GM19397 (cell line): ENCODE data around the gene CBLN3.

Experiments
- ATAC-seq: cut with Tn5 transposase; IDR thresholded peaks from one replicate; pipeline ENCODE4 v1.9.1; 2021; ENCODE audit warnings: mild to moderate bottlenecking, moderate library complexity; ENCODE audit not compliant: unreplicated experiment

The CBLN3 gene

DNA sequence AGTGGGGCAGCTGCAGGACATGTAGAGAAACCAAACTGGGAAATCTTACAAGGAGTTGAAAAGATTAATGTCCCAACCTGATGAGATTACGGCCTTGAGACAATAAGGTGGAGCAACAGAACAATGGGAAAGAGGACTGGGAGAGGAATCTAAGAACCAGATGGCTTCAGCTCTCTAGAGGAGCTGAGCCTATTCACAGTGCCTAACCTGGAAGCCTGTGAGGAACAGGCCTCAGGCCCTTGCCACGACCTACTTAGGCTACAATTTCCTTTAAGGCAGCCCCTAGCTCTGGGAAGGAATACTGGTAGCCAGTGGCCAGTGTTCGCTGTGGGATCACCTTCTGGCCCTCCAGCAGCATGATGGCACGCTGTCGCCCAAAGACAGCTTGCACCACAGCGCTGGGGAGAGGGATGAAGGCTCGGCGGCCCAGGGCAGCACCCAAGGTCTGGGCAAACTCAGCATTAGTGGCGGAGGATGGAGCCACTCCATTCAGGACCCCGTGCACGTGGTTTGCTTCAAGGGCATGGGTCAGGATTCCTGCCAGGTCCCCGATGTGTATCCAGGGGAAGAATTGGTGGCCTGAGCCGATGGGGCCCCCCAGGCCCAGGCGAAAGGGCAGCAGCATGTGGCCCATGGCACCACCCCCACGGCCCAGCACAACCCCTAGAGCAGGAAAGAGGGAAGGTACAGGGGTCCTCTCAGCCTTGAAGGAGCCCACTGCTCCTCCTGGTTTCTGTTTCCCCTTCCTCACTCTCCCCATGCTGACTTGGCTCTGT, 10.6 kb upstream of the CBLN3 start:
- ATAC-seq, result no peak

DNA sequence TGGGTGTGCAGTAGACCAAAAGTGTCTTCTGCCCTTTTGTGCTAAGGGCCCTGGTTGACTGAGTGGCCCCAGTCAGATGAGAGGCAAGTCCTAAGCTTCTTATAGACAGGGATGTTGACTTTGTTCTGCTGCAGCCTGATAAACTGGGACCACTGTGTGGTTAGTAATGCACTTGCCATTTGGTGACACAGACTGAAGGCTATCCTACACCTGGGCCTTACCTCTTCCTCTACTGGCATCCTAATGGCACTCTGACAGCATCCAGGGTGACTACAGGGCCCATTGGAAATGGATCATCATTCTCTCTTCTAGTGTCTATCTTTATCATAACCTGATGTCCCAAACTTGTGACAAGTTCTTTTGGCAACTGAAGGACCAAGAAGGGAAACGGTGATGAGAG, 9.8 kb upstream of the CBLN3 start:
- no peak for ATAC-seq

DNA sequence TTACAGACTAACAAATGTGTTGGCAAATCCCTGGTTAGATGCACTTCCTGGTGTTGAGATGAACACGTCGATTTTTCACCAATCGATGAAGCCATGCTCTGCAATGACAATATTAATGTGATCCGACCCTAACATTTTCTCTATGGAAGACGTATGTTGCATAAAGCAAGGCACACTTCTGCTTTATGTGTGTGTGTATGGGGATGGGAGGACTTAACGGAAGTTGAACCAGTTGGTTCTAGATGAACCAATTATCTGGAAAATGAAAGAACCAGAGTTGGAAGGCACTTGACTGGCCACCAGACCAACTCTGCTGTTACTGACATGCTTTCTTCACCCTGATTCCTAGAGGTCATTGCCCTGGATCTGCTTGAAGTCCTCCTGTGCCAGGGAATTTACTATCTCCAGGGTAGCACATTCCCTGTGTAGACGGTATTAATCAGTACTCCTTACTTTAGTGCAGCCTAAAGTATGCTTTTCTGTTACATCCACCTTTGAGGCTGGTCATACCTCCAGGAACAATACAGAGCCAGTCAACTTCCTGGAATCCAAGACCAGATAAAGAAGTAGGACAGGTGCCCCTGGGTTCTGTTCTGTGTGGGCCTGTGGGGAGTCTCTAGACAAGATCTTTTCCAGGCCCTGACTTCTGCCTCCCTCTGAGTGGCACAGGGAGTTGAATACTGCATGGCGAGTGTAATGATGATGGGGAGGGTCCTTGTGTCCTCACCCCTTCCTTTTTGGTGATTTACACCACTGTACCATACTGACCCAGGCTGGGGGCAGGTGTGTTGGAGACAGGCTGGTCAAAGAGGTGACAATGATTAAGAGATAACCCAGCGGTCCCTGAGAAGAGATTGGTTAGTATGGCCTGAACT, 9.0 kb upstream of the CBLN3 start:
- ATAC-seq, result no peak

DNA sequence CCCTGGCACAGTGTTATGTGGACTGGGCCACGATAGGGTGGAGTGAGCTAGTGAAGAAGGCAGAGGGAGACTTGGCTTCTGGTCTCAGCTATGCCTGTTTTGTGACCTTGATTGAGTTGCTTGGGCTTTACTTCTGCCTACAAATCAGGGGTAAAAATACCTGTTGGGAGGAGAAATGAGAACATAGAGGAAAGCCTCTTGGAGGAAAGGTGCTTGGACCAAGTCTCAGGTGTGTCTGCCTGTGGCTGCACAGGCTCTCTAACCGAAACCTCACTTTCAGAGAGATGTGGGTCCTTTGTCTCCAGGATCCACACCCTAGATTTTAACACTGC, 8.2 kb upstream of the CBLN3 start:
- no peak for ATAC-seq

DNA sequence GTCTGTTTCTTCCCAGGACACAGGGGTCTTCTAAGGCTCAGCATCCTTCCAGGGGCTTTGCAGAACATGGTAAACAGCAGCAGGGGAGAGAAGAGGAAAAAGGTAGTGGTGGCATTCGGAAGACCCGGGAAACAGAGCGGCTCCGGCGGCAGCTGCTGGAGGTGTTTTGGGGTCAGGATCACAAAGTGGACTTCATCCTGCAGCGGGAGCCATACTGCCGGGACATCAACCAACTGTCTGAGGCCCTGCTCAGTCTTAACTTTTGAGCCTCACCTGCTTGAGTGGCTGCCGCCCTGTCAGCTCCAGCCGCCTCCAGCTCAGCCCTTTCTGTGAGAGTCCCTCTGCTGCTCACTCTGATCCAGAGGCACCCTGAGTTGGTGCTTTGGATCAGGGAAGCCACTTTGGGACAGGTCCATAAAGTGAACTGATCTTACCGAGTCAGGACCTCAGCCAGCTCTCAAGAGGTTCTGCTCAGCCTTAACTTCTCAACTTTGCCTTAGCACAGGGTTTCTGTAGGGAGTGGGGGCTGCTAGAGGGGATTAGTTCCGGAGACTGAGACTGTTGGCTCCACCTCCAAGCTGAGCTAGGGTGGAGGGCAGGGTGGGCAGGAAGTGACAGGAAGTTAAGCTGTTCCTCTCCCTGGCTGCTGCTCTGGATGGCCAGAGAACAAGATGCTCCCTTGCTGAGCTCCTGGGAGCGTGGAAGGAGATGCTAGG, 7.7 kb upstream of the CBLN3 start:
- ATAC-seq, result no peak

DNA sequence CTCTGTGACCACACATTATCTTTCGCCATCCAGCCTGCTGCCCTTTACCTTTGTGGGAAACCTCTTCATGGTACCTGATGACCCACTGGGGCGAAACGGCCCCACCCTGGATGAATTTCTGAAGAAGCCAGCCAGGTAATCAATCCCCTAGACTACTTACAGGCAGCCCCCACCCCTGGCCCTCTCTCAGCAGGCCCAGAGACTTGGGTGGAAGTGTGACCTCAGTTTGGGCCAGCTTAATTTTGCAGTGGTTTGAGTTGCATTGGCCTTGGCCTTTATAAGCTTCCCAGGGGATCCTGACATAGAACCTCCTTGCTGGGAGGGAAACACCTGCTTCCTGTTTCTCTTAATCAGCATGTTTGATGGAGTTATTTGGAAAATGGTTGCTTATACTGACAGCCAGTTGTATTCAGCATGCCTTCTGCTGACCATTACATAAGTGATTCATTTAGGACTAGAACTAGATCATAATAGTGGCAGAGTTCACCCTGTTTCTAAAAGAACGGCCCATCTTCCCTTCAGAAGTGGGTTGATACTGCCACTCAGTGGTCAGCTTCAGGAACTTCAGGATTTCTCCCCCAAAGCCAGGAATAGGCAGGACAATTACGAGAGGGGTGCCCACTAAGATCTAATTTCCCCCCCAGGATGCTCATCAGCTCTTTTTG, 7.0 kb upstream of the CBLN3 start:
- no peak for ATAC-seq

DNA sequence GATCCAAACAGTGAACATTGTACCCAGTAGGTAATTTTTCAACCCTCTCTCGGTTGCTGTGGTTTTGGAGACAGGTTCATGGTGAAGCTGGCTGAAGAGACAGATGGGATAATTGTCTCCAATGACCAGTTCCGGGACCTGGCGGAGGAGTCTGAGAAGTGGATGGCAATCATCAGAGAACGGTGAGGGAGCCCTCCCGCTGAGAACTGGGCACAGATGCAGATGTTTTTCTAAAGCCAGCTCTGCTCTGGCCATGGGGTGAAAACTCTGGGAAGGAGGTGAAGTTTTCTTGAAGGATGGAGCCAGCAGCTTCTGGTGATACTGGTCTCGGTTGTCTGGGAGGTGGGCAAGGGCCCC, 6.5 kb upstream of the CBLN3 start:
- no peak for ATAC-seq

DNA sequence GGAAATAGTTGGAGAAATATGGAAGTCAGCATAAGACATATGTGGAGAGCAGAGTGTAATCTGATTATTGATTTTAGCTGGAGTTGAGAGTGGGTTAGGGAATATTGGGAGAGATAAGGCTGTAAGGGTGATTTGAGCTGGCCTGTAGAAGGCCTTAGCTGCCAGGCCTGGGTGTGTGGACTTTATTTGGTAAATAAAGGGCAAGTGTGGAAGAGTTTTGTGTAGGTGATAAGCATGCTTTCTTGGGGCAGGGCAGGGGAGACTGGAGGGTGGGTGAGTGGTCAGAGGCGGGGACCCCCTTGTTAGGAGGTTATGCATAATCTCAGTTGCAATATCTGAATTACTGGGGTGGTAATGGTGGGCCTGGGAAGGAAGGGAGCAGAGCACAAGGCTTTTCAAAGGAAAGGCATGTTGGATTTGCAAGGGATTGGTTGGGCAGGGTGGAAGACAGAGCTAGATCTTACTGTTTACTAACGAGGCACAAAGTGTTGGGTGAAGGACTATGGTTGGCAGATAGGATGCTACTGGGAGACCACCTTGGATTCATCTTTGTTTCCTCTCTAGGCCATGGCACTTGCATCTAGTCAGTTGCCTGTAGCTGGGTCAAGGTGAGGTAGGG, 5.8 kb upstream of the CBLN3 start:
- ATAC-seq, result no peak

DNA sequence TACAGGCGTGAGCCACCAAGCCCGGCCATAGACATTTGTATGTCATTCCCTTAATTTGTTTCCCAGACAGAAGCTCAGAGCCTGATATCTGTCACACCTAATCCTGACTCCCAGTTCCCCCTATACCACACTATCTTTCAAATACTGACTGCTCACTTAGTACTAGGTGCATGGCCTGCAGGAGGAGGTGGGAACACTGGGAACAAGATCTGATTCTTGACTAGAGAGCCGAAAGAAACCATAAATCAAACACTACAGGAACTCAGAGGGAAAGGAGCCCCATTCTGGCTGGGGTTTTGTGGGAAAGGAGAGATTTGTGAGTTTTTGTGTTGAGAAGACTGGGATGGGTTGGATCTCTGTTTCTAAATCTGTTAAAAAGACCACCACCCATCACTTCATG, 5.2 kb upstream of the CBLN3 start:
- no peak for ATAC-seq

DNA sequence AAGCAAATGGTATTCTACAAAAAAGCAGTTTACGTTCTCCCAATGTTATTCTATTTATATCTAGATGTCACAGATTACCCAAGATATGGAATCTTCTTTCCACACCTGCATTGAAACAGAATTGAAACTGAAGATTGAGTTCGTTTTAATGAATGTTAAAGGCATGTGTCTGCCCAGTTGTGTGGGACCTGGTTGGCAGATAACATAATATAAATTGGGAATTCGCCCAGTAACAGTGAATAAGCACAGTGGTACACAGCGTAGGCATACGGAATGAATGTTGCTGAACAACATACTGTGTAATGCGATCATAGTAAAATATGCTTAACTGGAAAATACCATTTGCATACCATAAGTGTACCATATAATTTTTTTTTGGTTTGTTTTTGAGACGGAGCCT, 4.6 kb upstream of the CBLN3 start:
- ATAC-seq, result no peak

DNA sequence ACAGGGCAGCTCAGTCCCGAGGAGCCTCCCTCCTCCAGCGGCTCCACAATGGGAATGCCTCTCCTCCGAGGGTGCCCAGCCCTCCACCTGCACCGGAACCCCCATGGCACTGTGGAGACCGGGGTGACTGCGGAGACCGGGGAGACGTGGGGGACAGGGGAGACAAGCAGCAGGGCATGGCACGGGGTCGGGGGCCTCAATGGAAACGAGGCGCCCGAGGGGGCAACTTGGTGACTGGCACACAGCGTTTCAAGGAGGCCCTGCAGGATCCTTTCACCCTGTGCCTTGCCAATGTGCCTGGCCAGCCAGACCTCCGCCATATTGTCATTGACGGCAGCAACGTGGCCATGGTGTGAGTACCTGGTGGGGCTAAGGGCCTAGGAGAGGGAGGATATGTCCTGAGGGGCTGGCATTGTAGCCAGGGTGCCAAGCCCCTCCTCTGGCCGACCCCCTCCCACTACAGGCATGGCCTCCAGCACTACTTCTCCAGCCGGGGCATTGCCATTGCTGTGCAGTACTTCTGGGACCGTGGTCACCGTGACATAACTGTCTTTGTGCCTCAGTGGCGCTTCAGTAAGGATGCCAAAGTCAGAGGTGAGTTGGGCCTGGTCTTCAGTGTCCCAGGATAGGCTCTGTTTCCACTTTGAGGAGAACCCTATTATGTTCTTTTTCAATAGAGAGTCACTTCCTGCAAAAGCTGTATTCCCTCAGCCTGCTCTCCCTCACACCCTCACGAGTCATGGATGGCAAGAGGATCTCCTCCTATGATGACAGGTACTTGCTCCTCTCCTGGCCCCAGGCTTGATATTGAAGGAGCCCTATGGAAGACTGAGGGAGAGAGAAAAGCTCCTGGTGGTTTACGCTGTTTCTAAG, 3.0 kb upstream of the CBLN3 start:
- no peak for ATAC-seq

DNA sequence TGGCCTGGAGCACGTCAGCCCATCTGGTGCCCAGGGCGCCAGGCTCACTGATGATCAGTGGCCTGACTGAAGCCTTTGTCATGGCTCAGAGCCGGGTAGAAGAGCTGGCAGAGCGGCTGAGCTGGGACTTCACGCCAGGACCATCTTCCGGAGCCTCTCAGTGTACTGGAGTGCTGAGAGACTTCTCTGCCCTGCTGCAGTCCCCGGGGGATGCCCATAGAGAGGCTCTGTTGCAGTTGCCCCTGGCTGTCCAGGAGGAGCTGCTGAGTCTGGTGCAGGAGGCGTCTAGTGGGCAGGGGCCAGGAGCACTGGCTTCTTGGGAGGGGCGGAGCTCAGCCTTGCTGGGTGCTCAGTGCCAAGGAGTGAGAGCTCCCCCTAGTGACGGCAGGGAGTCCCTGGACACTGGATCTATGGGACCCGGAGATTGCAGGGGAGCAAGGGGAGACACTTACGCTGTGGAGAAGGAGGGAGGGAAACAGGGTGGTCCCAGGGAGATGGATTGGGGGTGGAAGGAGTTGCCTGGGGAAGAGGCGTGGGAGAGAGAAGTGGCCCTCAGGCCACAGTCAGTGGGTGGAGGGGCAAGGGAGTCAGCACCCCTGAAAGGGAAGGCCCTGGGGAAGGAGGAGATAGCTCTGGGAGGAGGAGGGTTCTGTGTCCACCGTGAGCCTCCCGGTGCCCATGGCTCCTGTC, 2.2 kb upstream of the CBLN3 start:
- ATAC-seq, result peak; percentile 42

DNA sequence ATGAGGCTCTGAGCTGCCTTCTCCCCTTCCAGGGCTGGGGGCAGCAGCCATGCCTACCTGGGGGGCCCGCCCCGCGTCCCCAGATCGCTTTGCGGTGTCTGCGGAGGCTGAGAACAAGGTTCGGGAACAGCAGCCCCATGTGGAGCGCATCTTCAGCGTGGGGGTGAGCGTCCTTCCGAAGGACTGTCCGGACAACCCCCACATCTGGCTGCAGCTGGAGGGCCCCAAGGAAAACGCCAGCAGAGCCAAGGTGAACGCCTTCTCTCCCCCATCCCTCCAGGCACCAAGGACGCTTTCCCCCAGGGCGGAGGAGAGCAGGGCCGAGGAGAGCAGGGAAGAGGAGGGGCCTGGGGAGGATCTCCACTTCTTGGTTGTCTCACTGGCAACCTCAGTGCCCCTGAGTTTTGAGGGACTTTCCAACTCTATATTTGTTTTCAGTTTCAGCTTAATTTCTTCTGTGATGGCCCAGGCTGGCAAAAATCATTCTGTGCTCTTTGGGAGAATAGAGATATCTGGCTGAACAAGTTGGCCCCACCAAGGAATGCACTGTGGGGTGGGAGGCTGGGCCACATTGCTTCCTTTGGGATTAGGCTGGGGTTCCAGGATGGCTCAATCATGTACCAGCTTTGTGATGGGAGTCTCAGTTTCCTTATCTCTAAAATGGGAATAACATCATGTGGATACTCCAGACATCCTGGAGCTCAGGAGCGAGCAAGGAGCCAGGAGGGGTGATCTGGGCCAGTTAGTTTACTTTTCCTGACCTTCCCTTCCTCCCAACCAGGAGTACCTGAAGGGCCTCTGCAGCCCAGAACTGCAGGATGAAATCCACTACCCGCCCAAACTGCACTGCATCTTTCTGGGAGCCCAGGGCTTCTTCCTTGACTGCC, 1.5 kb upstream of the CBLN3 start:
- peak; percentile 27 for ATAC-seq

DNA sequence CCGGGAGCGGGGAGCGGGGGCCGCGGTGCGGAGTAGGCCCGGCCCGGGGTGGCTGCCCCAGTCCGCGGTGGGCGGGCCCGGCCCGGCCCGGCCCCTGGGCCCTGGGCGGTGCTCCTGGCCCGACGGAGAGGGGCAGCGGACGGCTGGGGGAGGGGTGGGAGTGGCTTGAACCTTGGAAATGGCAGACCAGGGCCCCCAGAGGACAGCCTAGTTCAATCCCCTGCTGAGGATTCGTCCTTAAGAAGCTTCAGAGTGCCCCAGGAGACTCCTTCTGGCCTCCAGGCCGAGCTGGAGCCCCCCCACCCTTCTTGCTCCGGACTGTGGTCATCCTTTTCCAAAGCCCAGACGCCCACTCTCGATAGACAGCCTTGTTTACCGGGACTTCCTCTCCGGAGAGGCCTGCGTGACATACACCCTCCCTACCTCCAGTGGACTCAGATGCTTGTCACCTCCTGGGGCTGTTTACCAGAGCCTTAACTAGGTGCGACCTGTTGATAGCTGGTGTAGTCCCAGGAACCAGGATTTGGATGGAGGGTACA, 744 bp upstream of the CBLN3 start:
- ATAC-seq, result peak; percentile 65

DNA sequence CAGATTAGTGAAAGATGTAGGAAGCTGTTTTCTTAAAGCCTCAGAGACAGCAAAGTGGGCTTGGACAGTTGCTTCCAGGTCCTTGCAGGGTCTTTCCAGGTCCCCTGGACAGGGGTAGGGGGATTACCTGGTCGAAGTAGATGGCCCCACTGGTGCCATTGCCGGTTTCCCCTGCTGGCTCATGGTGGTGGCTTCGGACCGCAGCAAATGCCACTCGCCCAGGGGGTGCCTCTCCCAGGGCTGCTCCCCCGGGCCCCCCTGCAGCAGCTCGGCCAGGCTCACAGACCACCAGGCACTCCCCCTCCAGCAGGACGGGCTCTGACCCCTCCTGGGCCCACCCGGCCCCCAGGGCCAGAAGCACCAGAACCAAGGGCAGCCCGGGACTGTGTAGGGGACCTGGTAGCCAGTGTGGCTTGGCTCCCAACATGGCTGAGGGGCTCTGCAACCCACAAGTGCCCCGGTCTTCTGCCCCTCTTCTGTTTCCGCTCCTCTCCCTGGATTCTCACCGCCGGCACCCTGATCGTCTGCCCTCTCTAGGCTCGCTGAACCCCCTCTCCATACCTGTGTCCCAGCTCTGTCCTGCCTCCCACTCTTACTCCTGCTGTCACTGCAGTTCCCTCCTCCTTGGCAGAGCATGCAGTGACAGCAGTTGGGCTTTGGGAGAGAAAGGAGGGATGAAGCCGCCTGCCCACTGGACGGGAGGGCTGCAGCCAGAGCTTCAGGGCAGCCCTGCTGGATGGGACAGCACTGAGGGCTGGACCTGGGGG, 657 bp downstream of the CBLN3 start:
- no peak for ATAC-seq

DNA sequence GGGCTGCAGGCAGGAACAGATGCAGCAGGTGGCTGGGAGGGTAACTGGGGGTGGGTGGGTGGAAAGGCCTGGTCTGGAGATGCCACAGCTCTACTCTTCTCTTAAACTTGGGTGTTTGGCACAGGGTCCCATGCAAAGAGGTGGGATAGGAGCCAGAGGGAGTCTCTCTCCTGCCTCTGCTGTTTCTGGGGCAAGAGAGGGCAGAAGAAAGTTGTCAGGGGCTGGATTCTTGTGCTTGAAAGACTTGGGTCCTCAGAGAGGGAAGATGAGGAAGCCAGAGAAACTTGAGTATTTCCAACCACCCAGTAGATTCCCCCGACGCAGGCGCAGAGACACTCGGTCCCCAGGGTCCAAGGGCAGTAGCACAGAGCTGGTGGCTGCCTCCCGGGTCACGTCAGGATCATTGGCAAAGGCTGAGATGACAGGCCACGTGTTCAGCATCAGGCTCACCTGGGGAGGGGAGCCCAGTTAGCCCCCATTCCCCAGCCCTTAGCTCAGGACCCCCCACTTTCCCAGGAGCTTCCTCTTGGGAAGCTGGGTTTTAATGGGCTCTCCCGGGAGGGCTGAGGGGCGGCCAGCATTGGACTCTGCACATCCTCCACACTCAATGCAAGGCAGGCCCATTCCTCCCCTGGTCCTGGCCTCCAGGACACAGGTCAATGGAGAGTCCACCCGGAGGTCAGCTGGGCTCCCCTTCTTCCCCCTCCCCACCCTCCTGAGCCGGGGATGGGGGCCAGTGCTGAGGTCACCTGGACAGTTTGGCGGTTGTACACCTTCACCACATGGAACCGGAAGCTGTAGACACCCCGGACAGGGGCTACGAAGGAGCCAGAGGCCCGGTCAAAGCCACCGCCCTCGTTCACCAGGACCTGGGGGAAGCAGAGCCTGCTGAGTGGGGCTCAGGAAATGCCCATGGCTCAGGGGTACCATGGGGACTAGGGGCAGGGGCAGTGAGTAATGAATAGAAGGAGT, 1.6 kb downstream of the CBLN3 start:
- ATAC-seq, result no peak
